OCI-M2 (cell line): Measurements from ENCODE around the gene VEZT.
"Not testable (repeated sequence)": the region's sequence is repeated elsewhere in the genome, so short reads cannot be mapped to it uniquely, and the experiment has no call there.

Experiments used
- DNase-seq: peaks from one replicate; lab custom pipeline; 2025; ENCODE audit not compliant: unreplicated experiment; lab: John Stamatoyannopoulos, UW

The VEZT gene

GRCh38 chr12:95220726-95221125 is 3.1 kb downstream of the VEZT start:
- no peak for DNase-seq

- DNase-seq: no peak
These were observed 6.9 kb downstream of the VEZT start for GRCh38 chr12:95224202-95225170.

DNA sequence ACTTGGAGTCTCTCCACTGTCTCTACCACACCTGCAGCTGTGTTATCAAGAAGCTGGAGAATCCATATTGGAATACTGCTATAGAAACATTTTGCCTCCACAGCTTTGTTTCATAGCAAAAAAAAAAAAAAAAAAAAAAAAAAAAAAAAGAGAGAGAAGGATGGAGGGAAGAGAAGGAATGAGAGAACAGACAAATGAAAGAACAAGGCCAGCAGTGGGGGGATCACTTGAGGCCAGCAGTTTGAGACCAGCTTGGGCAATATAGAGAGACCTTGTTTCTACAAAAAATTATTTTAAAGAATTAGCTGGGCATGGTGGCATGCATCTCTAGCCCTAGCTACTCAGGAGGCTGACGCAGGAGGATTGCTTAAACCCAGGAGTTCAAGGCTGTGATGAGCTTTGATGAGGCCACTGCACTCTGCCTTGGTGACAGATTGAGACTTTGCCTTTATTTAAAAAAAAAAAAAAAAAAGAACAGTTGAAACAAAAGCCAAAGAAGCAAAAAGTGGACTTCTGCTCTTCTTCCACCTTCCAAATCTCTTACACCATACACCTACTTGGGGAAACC is 8.1 kb downstream of the VEZT start:
- DNase-seq: no peak

DNA sequence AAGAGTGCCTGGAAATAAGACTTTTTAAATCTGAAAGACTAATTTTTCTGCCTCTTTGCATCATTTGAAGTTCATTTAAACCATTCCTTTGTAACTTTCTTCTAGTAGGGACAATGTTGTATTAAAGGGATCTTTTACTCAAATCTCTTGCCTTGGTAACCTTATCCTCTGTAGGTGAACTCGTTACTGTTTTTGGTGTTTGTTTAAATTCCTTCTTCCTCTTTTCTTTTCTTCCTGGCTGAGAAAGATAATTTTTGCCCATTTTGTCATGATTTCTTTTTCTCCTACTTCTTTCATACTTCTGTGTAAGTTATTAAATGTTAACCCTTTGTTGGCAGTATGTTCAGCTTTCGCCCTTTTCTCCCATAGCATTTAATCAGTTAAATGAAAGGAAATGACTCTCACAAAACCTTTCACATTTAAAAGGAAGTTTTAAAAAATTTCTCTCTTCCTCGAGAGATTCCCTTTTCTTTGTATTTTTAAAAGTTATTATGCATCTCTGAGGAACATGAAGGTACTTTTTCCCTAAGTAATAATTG is 10.3 kb downstream of the VEZT start:
- DNase-seq: no peak

DNA sequence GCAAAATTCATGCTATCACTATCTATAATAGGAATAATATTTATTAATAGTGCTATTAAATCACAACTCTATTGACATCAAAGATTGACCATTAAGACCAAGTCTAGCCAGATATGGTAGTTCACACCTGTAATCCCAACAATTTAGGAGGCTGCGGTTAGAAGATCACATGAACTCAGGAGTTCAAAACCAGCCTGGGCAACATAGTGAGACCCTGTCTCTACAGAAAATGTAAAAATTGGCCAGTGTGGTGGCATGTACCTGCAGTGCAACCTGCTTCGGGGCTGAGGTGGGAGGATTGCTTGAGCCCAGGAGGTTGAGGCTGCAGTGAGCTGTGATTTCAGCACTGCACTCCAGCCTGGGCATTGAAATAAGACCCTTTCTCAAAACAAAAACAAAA is 11.0 kb downstream of the VEZT start:
- no peak for DNase-seq

GRCh38 chr12:95229636-95230035 is 12.0 kb downstream of the VEZT start:
- DNase-seq: no peak

- no peak for DNase-seq
These were observed 12.7 kb downstream of the VEZT start for GRCh38 chr12:95230313-95230712.

- no peak for DNase-seq
These were observed 13.6 kb downstream of the VEZT start for GRCh38 chr12:95231190-95231589.

- DNase-seq: not testable (repeated sequence)
These were observed 16.6 kb downstream of the VEZT start for GRCh38 chr12:95234187-95234586.

DNA sequence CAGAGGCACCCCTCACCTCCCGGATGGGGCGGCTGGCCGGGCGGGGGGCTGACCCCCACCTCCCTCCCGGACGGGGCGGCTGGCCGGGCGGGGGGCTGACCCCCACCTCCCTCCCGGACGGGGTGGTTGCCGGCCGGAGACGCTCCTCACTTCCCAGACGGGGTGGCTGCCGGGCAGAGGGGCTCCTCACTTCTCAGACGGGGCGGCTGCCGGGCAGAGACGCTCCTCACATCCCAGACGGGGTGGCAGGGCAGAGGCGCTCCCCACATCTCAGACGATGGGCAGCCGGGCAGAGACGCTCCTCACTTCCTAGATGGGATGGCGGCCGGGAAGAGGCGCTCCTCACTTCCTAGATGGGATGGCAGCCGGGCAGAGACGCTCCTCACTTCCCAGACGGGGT is 18.0 kb downstream of the VEZT start:
- not testable (repeated sequence) for DNase-seq

GRCh38 chr12:95237315-95237714 is 19.7 kb downstream of the VEZT start:
- no peak for DNase-seq

- no peak for DNase-seq
These were observed 20.5 kb downstream of the VEZT start for GRCh38 chr12:95238150-95238549.

DNA sequence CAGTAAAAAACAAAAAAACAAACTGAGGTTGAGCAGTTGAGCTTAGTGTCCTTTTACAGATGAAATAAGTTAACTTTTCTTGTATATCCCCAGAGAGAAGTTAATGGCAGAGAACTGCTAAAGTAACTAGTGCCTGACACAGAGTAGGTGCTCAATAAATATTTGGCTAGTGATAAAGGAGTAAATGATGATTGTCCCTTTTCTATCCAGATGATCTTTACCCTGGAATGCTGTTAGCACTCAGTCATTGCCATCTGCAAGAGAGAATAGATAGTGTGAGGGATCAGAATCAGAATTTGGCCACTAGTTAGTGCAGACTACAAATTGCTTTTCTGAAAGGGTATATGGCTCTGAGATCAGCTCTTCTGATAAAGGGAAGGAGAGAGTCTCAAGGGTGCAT is 21.6 kb downstream of the VEZT start:
- no peak for DNase-seq

- DNase-seq: not testable (repeated sequence)
These were observed 22.2 kb downstream of the VEZT start for GRCh38 chr12:95239835-95240234.

GRCh38 chr12:95240556-95240955 is 22.9 kb downstream of the VEZT start:
- no peak for DNase-seq

DNA sequence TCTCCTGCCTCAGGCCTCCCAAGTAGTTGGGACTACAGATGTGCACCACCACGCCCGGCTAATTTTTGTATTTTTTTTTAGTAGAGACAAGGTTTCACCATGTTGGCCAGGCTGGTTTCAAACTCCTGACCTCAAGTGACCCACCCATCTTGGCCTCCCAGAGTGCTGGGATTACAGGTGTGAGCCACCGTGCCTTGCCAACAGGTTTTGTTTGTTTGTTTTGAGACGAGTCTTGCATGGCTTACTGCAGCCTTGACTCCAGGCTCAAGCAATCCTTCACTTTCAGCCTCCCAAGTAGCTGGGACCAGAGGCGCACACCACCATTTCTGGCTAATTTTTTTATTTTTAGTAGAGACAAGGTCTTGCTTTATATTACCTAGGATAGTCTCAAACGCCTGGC is 23.5 kb downstream of the VEZT start:
- not testable (repeated sequence) for DNase-seq

- DNase-seq: no peak
These were observed 24.3 kb downstream of the VEZT start for GRCh38 chr12:95241761-95242506.

GRCh38 chr12:95243497-95244183 is 26.0 kb downstream of the VEZT start:
- DNase-seq: no peak

DNA sequence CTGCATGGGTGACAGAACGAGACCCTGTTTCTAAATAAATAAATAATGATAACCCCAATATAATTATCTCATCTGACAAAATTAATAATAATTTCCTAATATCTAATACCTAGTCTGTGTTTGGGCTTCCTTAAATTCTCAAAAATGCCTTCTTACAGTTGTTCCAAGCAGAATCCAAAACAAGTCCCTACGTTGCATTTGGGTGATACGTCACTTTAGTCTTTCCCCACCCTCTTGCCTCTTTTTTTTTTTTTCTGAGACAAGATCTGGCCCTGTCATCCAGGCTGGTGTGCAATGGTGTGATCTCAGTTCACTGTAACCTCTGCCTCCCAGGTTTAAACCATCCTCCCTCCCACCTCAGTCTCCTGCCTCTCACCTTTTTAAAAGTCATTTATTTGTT is 26.7 kb downstream of the VEZT start:
- no peak for DNase-seq

- DNase-seq: no peak
These were observed 30.5 kb downstream of the VEZT start for GRCh38 chr12:95248095-95248494.
